HG03066 (cell line): ENCODE measurements around the gene SLC12A3.

Source experiments
- ATAC-seq: cut with Tn5 transposase; IDR thresholded peaks from one replicate; pipeline ENCODE4 v1.9.1; 2021; ENCODE audit warnings: low read depth; ENCODE audit not compliant: unreplicated experiment

SLC12A3 gene, protein sequence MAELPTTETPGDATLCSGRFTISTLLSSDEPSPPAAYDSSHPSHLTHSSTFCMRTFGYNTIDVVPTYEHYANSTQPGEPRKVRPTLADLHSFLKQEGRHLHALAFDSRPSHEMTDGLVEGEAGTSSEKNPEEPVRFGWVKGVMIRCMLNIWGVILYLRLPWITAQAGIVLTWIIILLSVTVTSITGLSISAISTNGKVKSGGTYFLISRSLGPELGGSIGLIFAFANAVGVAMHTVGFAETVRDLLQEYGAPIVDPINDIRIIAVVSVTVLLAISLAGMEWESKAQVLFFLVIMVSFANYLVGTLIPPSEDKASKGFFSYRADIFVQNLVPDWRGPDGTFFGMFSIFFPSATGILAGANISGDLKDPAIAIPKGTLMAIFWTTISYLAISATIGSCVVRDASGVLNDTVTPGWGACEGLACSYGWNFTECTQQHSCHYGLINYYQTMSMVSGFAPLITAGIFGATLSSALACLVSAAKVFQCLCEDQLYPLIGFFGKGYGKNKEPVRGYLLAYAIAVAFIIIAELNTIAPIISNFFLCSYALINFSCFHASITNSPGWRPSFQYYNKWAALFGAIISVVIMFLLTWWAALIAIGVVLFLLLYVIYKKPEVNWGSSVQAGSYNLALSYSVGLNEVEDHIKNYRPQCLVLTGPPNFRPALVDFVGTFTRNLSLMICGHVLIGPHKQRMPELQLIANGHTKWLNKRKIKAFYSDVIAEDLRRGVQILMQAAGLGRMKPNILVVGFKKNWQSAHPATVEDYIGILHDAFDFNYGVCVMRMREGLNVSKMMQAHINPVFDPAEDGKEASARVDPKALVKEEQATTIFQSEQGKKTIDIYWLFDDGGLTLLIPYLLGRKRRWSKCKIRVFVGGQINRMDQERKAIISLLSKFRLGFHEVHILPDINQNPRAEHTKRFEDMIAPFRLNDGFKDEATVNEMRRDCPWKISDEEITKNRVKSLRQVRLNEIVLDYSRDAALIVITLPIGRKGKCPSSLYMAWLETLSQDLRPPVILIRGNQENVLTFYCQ

DNA sequence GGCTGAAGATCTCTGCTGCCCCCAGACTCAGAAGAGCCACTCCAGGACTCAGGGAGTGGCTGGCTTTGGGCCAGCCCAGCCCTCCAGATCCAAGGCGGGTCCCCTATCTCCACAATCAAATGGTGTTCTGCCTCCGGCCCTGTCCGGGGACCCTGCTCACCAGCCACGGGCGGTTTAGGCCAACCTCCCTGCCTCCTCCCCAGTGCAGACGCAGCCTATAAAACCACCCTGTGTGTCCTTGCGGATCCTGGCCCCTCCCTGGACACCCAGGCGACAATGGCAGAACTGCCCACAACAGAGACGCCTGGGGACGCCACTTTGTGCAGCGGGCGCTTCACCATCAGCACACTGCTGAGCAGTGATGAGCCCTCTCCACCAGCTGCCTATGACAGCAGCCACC, at the start of gene SLC12A3:
Gene SLC12A3 (plus strand): TSS at position 248 of the 400 bp plus-strand sequence. CDS start 29 bp downstream, at position 277.
- ATAC-seq = no peak

DNA sequence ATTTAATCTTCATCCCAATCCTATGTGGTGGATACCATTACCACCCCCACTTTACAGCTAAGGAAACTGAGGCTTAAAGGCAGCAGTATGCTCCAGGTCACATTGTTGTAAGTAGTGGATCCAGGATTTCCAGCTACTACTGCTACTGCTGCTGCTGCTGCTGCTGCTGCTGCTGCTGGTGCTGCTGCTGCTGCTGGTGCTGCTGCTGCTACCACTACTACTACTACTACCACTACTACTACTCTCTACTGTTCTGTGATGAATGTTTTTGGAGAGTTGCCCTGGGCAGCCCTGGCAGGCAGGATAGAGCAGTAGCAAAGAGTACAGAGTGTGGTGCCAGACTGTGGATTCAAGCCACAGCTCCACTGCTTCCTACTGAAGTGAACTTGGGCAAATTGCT, 49.3 kb upstream of the SLC12A3 start:
- ATAC-seq = no peak

DNA sequence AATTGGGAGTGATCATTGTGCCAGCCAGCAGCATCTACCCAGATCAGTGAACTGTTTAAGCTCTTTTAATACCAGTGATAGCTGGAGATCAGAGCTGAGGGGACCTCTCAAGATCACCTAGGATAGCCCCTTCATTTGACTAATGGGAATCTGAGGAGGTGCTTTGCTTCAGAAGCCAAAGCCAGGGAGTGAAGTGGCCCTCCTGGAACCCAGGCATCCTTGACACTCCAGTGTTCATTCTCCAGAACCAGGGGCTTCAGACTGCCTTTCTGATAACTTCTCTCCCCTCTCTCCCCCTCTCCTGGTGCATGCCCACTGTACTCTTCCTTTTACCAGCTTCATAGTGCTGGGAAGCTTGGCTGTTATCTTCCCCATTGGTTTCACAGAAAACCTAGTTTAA, 48.0 kb upstream of the SLC12A3 start:
- no peak for ATAC-seq

DNA sequence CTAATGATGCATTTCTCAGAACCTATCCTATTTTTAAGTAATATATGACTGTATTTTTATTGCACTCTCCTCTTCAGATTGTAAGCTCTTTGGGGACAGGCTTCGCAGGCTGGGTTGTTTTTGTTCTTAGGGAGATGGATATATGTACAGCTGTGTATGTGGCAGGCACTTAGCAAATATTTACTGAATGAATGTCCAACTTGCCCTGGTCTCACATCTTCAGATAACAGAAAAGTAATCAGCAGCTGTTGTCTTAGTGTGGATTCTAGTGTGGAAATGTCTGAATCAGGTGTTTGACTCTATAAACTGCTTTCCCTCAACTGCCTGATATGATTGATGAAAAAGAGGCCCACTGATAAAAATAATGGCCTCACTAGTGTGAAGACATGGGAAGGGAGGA, 47.1 kb upstream of the SLC12A3 start:
- ATAC-seq = no peak

DNA sequence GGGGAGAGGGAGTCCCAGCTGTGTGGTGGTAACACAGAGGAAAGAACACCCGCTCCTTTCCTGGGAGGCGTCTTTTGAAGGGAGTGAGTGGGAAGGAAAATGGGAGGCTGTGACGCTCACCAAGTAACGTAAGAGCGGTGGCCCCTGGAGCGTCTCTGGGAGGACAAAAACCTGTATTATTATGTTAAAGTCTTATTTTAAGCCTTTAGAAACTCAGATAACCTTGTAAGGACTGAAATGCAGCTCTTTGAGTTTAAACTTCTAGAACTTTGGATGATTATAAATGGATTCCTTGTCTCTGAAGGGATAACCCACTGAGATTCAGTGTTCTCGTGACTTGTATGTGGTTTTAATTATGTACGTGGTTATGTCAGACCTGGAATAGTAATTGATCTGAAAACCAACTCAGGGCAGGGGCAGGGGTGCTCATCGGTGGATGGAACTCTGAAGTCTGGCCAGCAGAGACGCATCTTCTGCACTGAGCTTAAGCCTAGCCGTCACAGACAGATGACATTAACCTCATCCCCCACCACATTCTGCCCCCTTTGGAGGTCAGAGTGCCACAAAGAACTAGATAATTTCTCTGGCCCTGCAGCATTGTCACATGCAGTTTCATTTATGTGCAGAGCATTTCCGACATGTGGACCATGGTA, 41.8 kb upstream of the SLC12A3 start:
- no peak for ATAC-seq

DNA sequence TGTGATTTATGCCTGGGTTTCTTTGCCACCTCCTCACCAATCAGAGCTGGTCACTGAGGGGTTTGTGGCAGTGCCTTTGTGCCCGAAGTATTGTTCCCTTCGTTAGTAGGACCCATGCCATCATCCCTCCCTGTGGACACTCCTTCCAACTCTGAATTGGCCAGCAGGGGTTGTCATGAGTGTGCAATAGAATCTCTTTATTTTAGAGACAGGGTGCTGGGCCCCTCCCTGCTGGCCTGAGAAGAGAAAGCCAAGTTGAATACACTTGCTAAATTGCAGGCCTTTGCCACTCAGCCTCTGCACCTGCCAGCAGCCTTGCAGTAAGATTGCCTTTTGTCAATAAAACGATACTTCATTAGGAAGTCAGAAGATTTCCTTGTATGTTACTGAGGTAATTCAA, 40.7 kb upstream of the SLC12A3 start:
- no peak for ATAC-seq

DNA sequence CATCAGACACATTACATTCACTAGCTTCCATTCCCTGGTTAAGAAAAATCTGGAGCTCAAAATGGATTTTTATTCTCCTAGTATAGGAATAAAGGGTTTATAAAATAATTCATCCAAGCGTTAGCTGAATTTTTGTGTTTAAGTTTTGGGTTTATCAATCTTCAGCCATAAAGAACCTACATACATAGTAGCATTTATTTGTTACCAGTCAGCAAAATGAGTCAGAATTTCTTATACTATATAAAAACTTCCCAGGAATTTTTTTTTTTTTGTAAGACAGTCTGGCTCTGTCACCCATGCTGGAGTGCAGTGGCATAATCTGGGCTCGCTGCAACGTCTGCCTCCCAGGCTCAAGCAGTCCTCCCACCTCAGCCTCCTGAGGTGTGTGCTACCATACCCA, 40.2 kb upstream of the SLC12A3 start:
- ATAC-seq = no peak

DNA sequence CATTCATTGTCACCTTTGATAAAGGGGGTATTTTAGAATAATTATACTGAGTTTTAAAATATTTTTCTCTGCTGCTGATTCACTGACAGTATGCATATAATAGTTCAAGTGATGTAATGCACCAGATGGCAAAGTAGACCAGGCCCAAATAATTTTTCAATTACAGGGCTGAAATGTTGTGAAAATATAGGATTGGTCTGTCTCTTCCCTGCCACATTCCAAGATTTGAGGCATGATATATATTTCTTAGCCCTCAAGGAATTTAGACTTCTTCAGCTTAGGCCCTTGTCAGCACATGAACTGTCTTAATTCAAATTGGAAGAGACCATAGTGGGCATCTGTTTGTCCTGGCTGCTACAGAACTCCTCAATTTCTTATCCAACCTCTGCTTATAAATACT, 39.2 kb upstream of the SLC12A3 start:
- no peak for ATAC-seq

DNA sequence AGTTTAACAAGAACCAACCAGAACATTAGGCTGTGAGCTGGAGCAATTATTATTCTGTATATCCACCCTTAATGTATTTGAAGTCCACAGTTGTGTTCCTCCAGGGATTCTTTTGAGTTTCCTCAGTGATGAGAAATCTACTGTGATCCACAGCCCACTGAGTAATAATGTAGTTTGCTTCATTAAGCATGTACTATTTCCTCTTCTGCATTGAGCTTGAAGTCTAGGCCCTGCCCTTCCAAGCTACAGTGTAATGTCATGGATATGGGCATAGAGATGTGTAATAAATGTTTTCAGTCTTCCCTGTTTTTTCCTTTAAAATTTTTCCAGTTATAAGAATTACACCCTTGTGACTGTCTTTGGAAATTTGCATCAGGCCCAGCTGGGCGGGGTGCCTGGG, 36.4 kb upstream of the SLC12A3 start:
- ATAC-seq = no peak

DNA sequence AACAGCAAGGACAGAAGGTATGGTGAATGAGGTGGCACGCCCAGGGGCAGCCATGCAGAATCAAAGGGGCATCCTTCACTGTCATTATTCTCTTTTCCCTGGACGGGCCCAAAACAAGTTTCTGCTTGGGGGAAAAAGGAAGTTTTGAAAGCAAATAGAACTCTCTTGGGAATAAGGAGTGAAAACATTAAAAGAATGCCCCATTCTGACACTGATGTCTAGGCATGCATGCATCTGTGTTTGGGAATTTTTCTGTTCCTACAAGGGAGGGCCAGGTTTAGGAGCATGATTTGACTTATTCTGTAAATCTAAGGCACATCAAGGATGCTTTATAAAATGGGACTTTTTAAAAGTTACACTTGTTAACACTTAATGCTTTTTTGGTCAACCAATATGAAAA, 34.3 kb upstream of the SLC12A3 start:
- no peak for ATAC-seq

DNA sequence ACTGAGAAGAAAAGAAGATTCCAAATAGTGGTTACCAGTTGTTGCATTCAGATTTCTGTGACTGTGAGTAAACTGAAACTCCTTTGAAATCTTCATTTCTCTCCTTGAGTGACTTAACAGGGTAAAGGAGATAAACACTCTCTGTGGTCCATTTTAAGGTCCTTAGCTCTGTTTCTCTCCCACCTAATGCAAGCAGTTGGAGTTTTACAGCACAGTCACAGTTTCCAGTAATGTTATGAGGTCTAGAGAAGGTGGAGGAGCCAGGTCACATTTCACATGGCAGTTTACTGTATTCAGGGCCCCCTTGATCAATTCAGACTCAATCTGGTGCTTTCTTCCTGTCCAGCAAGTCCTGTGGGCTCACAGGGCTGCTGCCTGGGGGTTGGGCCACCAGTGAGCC, 32.2 kb upstream of the SLC12A3 start:
- no peak for ATAC-seq

DNA sequence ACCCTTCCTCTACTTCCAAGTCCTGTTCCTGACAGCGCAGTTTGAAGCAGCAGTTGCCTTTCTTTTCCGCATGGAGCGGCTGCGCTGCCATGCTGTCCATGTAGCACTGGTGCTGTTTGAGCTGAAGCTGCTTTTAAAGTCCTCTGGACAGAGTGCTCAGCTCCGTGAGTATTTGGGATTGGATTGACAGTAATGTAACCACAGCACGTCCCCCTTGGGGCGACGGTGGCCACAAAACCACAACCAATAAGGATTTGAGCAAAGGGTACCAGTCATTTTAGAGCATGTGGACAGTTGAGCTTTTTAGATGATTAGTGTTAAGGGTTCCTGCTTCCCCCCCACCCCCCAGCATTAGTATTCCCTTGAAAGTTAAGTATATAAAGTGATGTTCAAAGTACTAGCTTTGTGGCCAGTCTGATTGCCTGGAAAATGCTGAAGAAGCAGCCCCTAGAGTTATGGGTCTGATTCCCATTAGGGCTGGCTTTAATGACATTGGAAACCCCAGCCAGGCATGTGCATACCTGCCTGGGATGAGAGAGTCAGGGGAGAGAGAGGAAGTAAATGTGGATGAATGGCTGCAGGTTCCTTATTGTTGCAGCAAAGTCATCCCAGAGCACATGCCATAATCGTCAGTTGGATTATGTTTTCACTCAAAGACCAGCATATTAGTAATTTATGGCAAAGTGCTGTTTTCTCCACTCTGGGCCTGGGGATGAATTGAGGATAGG, 31.6 kb upstream of the SLC12A3 start:
- no peak for ATAC-seq

DNA sequence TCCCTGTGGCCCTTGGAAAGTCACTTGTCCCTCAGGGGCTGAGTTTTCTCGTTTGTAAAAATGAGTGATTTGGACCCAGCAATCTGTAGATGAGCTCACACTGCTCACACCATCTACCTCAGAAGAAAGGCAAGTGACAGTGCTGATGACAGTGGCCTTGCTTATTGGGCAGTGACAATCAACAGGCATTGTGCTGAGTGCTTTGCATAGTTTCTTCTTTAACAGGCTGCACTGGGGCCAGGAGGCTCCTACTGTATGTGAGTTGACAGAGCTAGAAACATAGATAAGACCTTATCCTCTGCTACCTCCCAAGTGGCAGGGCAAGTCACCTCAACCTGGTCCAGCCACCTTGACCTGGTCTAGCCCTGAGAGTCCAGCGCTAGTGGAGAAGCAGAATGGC, 29.7 kb upstream of the SLC12A3 start:
- ATAC-seq = no peak

DNA sequence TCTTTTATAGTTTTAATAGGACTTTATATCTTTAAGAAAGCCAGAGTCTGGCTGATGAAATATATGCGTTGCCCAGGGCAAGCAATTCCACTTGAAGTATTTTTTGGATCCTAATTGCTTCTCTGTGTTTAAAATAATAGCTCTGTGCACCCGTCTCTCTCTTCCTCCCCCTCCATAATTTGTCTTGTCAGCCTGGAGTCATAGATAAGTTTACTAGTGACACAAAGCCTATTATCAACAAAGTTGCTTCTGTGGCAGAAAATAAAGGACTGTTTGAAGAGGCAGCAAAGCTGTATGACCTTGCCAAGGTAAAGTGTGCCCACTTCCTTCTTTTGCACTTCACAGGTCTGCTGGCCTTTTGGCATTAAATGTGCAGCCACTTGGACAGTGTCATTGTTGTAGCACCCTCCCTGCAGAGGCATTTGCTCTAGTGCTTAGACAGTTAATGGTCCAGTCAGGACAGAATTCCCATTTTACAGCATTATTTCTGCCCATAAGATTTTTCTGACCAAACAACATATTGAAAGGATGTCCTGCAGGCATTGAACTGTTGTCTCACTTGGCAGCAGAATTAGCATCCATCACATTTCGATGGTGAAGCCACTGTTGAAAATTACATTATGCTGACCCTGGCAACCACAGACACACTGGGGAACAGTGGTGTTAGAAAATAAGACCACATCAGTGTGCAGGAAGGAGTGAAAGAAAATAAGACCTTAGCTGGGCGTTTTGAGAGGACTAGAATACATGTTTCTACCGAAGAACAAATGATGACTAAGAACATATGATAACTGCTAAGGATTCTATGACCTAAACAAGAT, 28.4 kb upstream of the SLC12A3 start:
- no peak for ATAC-seq

DNA sequence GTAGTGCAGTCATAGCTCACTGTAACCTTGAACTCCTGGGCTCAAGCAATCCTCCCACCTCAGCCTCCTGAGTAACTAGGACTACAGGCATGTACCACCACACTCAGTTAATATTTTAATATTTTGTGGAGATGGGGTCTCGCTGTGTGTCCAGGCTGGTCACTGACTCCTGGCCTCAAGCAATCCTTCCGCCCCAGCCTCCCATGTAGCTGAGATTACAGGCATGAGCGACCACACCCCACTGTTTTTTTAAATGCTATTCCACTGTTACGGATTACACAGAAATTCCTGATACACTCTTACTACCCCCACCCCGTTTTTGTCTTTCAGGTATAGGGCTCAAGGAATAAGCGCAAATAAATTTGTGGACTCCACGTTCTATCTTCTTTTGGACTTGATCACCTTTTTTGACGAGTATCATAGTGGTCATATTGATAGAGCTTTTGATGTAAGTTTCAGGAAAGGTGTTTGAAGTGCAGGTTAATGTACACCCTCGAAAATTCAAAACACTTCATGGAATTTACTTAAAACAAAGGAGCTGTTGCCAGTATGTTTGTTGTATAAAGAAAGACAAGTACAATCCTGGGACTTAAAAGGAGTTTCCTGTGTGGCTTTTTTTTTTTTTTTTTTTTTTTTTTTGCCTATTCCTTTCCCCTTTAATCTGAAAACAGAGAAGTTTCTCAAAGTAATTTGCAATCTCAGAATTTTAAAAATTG, 26.2 kb upstream of the SLC12A3 start:
- no peak for ATAC-seq

DNA sequence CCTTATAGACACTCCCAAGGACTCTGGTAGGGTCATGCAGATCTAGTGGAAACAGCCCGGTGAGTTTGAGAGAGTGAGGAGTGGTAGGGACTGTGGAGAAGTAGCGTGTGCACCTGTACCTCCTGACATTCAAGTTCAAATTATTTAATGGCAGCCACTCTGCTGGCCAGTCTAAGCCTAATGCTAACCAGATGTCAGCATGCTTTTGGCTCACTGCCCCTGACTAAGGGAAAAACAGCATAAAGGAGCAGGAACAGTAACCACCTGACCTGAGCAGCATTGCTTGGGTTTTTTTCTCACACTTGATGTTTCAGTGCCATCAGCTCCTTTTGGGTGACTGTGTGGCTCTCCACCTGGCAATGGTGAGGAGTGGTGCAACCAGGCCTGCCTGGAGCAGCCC, 23.8 kb upstream of the SLC12A3 start:
- no peak for ATAC-seq

DNA sequence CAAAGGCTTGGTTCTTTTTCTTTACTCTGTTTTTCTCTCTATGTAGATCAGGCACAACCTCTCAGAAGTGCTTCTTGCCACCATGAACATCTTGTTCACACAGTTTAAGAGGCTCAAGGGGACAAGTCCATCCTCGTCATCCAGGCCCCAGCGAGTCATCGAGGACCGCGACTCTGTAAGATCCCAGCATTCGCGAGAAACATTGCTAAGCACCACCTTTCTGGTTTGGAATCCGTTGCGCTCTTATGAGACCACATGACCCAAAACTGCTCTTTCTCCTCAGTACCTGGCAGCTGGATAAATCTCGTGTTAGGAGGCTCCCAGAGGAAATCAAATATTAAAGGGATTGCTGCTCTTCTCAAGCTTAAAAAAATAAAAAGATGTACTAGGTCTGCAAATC, 23.3 kb upstream of the SLC12A3 start:
- no peak for ATAC-seq

DNA sequence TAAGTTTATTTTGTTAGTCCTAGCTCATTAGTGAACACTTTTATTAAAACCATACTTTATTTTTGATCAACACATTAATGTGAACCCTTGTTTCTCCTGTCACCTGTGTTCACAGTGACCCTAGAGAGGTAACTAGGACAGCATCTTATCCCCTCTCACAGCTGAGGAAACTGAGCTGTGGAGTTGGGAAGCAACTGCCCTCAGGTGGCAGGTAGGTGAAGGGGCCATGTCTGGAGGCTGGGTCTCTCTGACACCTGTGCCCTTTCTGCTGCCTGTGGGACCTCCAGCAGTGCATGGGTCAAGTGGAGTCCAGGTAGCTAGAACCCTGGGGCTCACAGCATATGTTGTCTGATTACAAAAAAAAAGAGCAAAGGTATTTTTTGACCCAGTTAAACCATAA, 22.9 kb upstream of the SLC12A3 start:
- ATAC-seq = no peak

DNA sequence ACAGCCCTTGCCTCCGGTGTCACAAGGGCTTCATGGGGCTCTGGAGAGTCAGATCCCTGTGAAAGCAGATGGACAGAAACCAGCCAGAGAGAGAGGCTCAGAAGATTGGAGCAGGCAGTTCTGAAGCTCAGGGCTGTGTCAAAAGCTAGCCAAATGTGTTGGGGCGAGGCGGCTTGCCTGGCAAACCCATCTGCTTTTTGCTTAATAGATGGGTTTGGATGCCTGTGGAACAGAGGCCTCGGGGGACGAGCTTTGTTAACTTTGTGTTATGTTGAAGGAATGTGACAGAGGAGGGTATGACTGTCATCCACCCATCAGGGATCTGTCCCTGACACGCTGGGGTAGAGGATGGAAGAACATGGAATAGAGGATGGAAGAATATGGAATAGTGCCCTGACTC, 21.0 kb upstream of the SLC12A3 start:
- no peak for ATAC-seq
